Caco-2 (cell line): Measurements from ENCODE around the gene PCNX4. TPM values are rescaled to one million over a fixed set of nuclear protein-coding genes. Genes with fewer than 3 reads are reported as not detected.
A peak's percentile ranks its signal among the peaks of the same experiment; 100 is the strongest.

Experiments
- BruUV-seq: library from RNA; stranded (reverse); fragments of 400-500 nt; replicated peaks from 2 replicates; lab custom pipeline; 2021; lab: Mats Ljungman, UMichigan
- CTCF ChIA-PET: fragments of 300-600 bp; sonication (Branson Sonifier 250); formaldehyde crosslinking; loops from one replicate; lab custom pipeline; 2022; ENCODE audit warnings: antibody characterized with exemption; lab: Charles Lee
- POLR2A ChIA-PET: fragments of 300-600 bp; sonication (Branson Sonifier 250); formaldehyde crosslinking; loops from one replicate; lab custom pipeline; 2022; ENCODE audit warnings: antibody characterized with exemption; lab: Charles Lee
- DNase-seq, 2 experiments: peaks; one replicate each; pipeline versions ENCODE4 v3.0.0 to v3.0.0-alpha.2; 2020 to 2022
- H3K27me3 ChIP-seq: replicated peaks from 2 replicates; pipeline ENCODE4 v1.6.0; 2011; ENCODE audit warnings: low read length; ENCODE audit not compliant: control insufficient read depth, insufficient read depth
- H3K36me3 ChIP-seq: 2 replicates; pipeline ENCODE4 v1.5.1; 2011; ENCODE audit warnings: low read length; ENCODE audit not compliant: control insufficient read depth, insufficient read depth
- H3K4me1 ChIP-seq: fragments of 250-450 bp; sonication (Bioruptor Pico); 2 replicates; pipeline ENCODE4 v1.5.1; 2020; ENCODE audit warnings: mild to moderate bottlenecking
- H3K4me3 ChIP-seq: 2 replicates; pipeline ENCODE4 v1.5.1; 2011; ENCODE audit warnings: low read depth, mild to moderate bottlenecking, control low read depth, low read length
- H3K9me3 ChIP-seq: fragments of 250-450 bp; sonication (Bioruptor Pico); 2 replicates; pipeline ENCODE4 v1.5.1; 2020; ENCODE audit warnings: mild to moderate bottlenecking, moderate library complexity
- H3K27ac Mint-ChIP-seq: one replicate; pipeline ENCODE4 v1.8.0; 2022; ENCODE audit warnings: mixed read lengths; ENCODE audit not compliant: unreplicated experiment
- H3K27me3 Mint-ChIP-seq: one replicate; pipeline ENCODE4 v1.8.0; 2022; ENCODE audit warnings: mixed read lengths; ENCODE audit not compliant: insufficient read depth, unreplicated experiment
- H3K36me3 Mint-ChIP-seq: one replicate; pipeline ENCODE4 v1.8.0; 2022; ENCODE audit warnings: mild to moderate bottlenecking, mixed read lengths; ENCODE audit not compliant: insufficient read depth, unreplicated experiment
- H3K4me1 Mint-ChIP-seq: one replicate; pipeline ENCODE4 v1.8.0; 2022; ENCODE audit warnings: low read depth, mixed read lengths; ENCODE audit not compliant: unreplicated experiment
- H3K4me3 Mint-ChIP-seq: one replicate; pipeline ENCODE4 v1.8.0; 2022; ENCODE audit warnings: mild to moderate bottlenecking, moderate library complexity, mixed read lengths; ENCODE audit not compliant: unreplicated experiment
- H3K9me3 Mint-ChIP-seq: one replicate; pipeline ENCODE4 v1.8.0; 2022; ENCODE audit warnings: mixed read lengths; ENCODE audit not compliant: unreplicated experiment
- intact Hi-C: fragments of 100-400 bp; cut with micrococcal nuclease; formaldehyde crosslinking; loops from one replicate; pipeline ENCODE4 v1.10.0; 2022; ENCODE audit not compliant: unreplicated experiment
- total RNA-seq: library from RNA; stranded (reverse); gene quantifications from 2 replicates; pipeline ENCODE4 v1.2.3, GENCODE V29; 2022
- TF ChIP-seq, protein P1 (sequence below), 2 experiments: fragments of 200-600 bp in 1 of 2; IDR thresholded peaks; 1 replicate in 1 of 2; 2 replicates in 1 of 2; pipeline versions ENCODE4 v1.5.1 to v1.8.0; 2011 to 2022; ENCODE audit warnings: antibody characterized with exemption in 1 of 2, control low read depth in 1 of 2, inconsistent platforms in 1 of 2, low read depth in 1 of 2, low read length in 1 of 2, mild to moderate bottlenecking in 1 of 2, moderate library complexity in 1 of 2; ENCODE audit not compliant: insufficient read depth in 1 of 2, severe bottlenecking in 1 of 2, unreplicated experiment in 1 of 2

The PCNX4 gene
- total RNA-seq, 1 experiment from 2014 or later = 72.7 TPM

DNA sequence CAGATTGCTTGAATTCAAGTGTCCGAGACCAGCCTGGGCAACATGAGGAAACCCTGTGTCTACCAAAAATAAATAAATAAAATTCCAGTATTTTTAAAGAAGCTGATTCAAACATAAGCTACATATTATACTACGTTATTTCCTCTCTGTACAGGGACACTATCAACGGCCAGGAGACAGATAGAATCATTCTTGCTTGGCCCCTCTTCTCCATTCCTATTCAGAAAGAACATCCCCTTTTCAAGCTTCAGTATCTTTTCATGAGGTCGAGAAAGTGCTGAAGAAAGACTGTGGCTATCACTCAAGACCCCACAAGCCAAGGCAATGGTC lies 73.8 kb downstream of the PCNX4 start:
- Mint-ChIP-seq H3K36me3 (no peaks in the 10 kb centered on the region), H3K9me3 (no peaks in the 10 kb centered on the region), H3K27me3 (no peaks in the 10 kb centered on the region), H3K27ac (no peak overlapping the region), H3K4me3 (peak overlapping the region; percentile 94), H3K4me1 (no peaks in the 10 kb centered on the region)
- Histone ChIP-seq H3K9me3 (no peaks in the 10 kb centered on the region), H3K36me3 (no peaks in the 10 kb centered on the region), H3K4me1 (no peaks in the 10 kb centered on the region), H3K27me3 (no peaks in the 10 kb centered on the region), H3K4me3 (peak overlapping the region; percentile 78)
- intact Hi-C loops = loop anchor here (1.0 to 5.0 kb wide), 3 partner anchors 73 to 200 kb away; no protein-coding TSS in a partner anchor
- BruUV-seq = no TSS peak
- POLR2A ChIA-PET = no interaction called here
- DNase-seq = no peak
- TF ChIP-seq, protein P1, sequence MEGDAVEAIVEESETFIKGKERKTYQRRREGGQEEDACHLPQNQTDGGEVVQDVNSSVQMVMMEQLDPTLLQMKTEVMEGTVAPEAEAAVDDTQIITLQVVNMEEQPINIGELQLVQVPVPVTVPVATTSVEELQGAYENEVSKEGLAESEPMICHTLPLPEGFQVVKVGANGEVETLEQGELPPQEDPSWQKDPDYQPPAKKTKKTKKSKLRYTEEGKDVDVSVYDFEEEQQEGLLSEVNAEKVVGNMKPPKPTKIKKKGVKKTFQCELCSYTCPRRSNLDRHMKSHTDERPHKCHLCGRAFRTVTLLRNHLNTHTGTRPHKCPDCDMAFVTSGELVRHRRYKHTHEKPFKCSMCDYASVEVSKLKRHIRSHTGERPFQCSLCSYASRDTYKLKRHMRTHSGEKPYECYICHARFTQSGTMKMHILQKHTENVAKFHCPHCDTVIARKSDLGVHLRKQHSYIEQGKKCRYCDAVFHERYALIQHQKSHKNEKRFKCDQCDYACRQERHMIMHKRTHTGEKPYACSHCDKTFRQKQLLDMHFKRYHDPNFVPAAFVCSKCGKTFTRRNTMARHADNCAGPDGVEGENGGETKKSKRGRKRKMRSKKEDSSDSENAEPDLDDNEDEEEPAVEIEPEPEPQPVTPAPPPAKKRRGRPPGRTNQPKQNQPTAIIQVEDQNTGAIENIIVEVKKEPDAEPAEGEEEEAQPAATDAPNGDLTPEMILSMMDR (IDR thresholded peaks at IDR 0.05; ENCODE audit: insufficient read depth in 1 of 2, low read depth in 1 of 2, low read length in 1 of 2, severe bottlenecking in 1 of 2, unreplicated experiment in 1 of 2) = no peak
- CTCF ChIA-PET = interaction anchor here (1.3 kb wide), 2 partner anchors 73 to 201 kb away, joined by 4 to 5 read pairs; no protein-coding TSS in a partner anchor

DNA sequence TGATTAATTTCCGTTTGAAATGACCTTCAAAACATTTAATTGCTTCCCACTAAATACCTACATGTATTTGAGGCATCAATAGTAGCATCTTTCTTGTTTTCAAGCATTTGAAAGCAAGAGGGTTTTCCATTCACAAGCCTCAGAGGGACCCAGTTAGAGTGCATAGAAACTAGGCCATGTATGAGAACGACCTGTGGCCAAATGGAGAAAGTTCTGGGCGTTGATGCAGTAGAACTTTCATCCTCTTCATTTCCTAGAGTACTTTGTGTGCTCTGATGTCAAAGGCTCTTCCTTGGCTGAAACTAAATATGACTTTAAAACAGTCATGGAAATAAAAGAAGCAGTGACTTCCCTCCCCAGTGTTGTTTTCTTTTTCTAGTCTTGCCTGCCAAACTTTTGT lies 74.4 kb downstream of the PCNX4 start:
- intact Hi-C loops = loop anchor here (5.0 kb wide), 1 partner anchor 104 kb away; no protein-coding TSS in a partner anchor
- TF ChIP-seq, protein P1 (IDR thresholded peaks at IDR 0.05; ENCODE audit: insufficient read depth in 1 of 2, low read depth in 1 of 2, low read length in 1 of 2, severe bottlenecking in 1 of 2, unreplicated experiment in 1 of 2) = no peak
- POLR2A ChIA-PET = no interaction called here
- H3K4me3 ChIP-seq = no peak overlapping the region
- peak overlapping the region; percentile 94 for H3K4me3 Mint-ChIP-seq
- H3K4me1 Mint-ChIP-seq = no peaks in the 10 kb centered on the region
- H3K27me3 ChIP-seq = no peaks in the 10 kb centered on the region
- no peaks in the 10 kb centered on the region for H3K9me3 Mint-ChIP-seq
- H3K27me3 Mint-ChIP-seq = no peaks in the 10 kb centered on the region
- no peak overlapping the region for H3K27ac Mint-ChIP-seq
- H3K36me3 ChIP-seq = no peaks in the 10 kb centered on the region
- no peaks in the 10 kb centered on the region for H3K4me1 ChIP-seq
- H3K9me3 ChIP-seq = no peaks in the 10 kb centered on the region
- CTCF ChIA-PET = interaction anchor here (1.3 kb wide), 2 partner anchors 74 to 201 kb away, joined by 4 to 5 read pairs; no protein-coding TSS in a partner anchor
- DNase-seq = no peak
- no peaks in the 10 kb centered on the region for H3K36me3 Mint-ChIP-seq
- BruUV-seq = no TSS peak

- Mint-ChIP-seq H3K27me3 (no peaks in the 10 kb centered on the region), H3K4me1 (no peaks in the 10 kb centered on the region), H3K36me3 (no peaks in the 10 kb centered on the region), H3K9me3 (no peaks in the 10 kb centered on the region), H3K27ac (no peak overlapping the region), H3K4me3 (no peak overlapping the region)
- intact Hi-C loops = loop anchor here (5.0 kb wide), 1 partner anchor 107 kb away; no protein-coding TSS in a partner anchor
- CTCF ChIA-PET = no interaction called here
- no peak overlapping the region for H3K4me3 ChIP-seq
- H3K9me3 ChIP-seq = no peaks in the 10 kb centered on the region
- H3K36me3 ChIP-seq = no peaks in the 10 kb centered on the region
- H3K27me3 ChIP-seq = no peaks in the 10 kb centered on the region
- POLR2A ChIA-PET = no interaction called here
- no peaks in the 10 kb centered on the region for H3K4me1 ChIP-seq
- no TSS peak for BruUV-seq
- TF ChIP-seq, protein P1 (IDR thresholded peaks at IDR 0.05; ENCODE audit: insufficient read depth in 1 of 2, low read depth in 1 of 2, low read length in 1 of 2, severe bottlenecking in 1 of 2, unreplicated experiment in 1 of 2) = no peak
- DNase-seq = no peak
Observed at GRCh38 chr14:60169722-60170121, 78.0 kb downstream of the PCNX4 start.
